HG03175 (cell line): ENCODE data around the gene DUS1L.

Source experiments
- ATAC-seq: cut with Tn5 transposase; IDR thresholded peaks from one replicate; pipeline ENCODE4 v1.9.1; 2021; ENCODE audit warnings: mild to moderate bottlenecking, moderate library complexity; ENCODE audit not compliant: unreplicated experiment

Gene DUS1L

GRCh38 chr17:82016061-82016874 is 49.3 kb downstream of the DUS1L start:
- no peak for ATAC-seq

DNA sequence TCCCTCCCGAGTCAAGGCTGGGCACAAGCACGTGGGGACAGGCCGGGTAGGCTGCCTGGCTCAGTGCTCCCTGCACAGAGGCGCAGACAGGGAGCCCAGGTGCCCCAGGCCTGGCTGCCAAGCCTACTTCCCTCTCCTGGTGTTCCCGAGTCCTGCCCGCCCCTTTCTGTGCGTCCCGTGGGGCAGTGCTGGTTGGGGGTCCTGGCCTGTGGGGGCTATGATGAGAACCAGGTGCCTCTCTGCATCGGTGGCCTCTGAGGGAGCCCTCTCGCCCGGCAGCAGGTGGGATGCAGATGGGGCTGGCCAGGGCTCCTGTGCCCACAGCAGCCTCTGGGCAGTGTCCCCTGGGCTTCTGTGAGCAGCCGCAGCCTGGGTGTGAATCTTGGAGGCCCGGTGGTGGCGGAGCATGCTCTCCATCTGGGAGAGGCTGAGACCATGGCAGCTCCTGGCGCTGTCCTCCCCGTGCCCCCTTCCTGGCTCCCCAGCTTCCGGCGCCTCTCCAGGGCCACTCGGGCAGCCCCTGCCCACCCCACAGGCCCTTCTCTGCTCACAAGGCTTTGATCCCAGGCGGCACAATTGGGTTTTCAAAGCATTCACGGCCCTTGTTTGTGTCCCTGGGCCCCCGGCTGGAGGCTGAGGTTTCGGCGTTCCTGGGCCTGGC is 50.2 kb downstream of the DUS1L start:
- ATAC-seq, result no peak

GRCh38 chr17:82014971-82015310 is 50.7 kb downstream of the DUS1L start:
- no peak for ATAC-seq

DNA sequence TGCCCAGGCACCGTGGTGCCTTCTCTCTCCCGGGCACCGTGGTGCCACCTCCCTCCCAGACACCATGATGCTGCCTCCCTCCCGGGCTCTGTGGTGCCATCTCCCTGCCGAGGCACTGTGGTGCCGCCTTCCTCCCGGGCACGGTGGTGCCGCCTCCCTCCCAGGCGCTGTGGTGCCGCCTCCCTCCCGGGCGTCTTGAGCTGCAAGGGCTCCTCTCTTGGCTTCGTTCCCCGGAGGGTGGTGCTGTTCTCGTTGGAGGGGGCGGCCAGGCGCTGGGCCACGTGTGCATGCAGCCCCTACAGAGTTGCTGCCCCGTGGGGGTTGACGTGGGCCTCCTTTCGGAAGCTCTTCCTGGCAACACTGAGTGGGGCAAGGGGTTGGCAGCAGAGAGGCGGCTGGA is 51.2 kb downstream of the DUS1L start:
- no peak for ATAC-seq

DNA sequence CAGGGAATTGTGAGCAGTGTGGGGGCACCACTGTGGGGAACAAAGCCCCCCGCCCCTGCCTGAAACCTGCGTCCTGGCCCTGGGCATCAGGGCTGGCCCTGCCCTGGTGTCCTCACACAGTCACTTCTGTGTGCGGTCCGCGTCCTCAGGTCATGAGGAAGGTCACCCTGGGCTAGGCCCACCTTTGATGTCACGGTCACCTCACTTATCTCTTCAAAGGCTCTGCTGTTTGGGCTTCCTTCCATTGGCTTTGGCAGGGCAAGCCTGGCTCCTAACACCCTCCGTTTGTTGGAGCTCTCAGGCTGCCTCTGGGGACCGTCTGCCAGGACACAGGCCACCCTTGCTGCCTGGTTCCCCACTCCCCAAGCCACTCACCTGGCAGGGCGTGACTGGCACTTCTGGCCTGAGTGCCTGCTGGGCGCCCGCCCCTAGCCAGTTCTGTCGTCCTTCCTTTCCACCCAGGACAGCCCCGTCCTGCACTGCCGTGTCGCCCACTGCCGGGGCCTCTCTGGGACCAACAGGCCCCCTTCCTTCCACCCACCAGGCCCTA is 51.8 kb downstream of the DUS1L start:
- no peak for ATAC-seq

DNA sequence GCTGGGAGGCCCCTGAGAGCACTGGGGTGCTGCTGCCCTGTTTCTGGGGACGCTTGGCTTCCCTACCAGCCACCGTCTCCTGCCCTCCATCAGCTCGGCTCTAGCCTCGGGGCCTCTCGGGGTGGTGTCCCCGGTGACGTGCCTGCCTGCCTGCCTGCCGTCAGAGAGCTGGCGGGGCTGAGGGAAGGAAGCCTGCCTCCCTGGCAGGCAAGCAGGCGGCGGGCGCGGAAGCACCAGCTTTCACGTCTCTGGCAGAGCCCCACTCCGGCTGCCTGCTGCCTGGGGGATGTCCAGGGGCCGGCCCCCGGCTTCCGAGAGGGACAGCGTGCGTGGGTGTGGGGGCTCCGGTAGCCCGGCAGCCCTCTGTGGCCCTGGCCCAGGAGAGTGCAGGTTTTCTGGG is 52.3 kb downstream of the DUS1L start:
- no peak for ATAC-seq

DNA sequence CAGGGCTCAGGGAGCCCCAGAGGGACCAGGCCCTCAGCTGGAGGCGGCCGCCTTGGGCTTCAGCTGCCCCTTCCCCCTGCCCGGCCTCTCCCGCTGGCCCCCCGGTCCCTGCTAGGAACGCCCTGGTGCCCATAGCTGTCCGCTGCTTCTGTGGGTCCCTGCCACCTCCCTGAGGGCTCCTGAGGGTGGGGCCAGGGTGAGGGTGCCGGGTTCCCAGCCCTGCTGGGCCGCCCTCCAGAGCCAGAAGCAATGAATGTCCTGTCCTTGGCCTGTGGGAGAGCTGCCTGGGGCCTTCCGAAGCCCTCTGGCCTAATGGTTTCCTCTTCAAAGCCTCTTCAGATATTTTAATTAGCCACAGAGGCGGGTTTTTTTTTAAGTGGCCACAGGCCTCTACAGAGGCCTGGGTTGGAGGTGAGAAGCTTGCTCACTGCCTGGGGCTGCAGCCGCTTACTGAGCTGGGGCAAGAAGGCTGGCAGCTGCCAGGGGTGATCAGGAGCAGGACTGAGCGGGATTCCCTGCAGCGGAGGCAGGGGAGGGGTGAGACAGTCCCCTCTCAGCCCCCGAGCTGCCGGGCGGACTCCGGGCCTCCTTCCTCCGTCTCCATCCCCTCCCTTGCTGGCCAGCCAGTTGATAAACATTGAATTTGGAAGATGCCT is 52.8 kb downstream of the DUS1L start:
- no peak for ATAC-seq

DNA sequence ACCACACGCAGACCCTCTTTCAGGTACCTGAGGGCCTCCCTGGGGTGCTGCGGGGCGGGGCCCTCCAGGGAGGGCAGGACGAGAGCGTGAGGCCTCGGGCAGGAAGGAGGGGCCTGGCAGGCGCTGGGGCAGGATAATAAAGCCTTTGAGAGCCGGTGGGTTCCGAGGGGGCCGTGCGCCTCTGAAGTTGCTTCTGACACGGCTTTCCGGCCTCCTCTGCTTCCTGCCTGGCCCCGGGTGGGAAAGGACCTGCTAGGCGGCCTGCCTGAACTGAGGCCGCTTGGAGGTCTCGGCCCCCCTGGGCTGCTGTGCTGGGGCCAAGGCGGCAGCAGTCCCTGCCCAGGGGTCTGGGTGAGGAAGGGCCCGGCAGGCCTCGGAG is 53.4 kb downstream of the DUS1L start:
- no peak for ATAC-seq

DNA sequence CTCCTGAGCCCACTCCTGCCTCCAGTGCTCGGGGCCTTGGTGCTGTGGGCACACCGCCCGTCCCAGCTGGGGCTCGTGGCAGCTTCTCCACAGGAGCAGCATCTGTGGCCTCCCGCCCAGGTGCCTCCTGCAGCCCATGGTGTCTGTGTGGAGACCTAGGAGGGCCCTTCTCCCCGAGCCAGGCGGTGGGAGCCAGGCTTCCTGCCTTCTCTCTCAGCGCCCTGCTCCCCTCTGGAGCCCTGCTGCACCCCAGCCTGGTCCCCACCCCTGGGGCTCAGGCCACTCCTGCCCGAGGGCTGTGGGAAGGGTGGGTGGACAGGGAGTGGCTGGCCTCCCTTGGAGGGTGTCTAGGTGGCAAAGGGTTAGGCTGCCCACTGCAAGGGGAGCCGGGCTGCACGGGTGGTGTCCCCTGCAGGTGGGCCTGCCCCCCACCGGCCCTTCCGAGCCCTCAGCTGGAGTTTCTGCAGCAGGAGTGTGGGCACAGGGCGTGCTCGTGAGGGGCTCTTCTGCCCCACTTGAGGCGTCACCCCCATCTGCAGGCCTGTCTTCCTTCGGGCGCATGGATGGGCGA is 53.9 kb downstream of the DUS1L start:
- no peak for ATAC-seq

DNA sequence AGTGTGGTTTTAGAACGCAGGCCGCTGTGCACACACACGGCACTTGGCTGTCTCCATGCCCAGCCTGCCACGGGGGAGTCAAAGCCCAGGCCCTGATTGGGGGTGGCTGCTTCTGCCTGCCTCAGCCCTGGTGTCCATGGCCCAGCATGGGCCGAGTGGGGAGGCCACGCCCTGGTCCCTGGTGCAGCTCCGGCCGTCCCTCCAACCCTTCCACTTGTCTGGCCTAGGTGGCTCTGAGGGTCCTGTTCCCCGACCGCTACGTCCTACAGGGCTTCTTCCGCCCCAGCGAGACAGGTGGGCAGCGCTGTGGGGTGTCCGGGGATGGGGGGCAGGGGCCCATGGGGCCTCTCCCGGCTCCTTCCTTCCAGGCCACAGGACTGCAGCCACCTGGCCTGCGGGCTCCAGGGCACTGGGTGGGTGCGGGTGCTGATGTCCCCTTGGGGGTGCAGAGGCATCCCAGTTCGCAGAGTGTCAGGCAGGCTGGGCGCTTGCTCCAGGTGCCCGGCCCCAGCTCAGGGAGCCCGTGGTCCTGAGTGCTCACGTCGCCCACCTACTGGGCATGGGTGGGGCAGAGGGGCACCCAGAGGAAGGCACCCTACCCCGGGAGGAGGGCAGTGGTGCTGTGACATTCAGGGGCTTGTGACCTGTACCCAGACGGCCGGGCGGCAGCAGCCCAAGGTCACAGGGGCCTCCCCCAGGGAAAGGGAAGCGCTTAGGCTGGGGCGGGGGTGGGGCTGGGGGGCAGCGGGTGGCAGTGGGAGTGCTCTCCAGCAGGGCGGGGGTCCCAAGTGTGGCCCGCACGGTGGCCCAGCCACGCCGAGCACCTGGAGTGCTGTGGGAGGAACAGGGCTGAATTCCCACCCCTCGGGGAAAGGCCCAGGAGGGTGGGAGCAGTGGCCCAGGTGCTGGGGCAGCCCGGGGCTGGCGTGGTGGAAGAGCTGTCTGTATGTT is 54.8 kb downstream of the DUS1L start:
- ATAC-seq, result no peak

DNA sequence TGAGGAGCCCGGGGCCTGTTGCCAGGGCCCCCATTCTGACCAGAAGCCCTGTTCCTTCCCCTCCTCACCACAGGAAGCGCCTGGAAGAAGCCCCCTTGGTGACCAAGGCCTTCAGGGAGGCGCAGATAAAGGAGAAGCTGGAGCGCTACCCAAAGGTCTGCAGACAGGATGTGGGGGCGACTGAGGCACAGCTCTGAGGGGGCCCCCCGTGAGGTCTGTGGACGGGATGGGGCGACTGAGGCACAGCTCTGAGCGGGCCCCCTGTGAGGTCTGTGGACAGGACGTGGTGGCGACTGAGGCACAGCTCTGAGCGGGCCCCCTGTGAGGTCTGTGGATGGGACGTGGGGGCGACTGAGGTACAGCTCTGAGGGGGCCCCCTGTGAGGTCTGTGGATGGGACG is 56.2 kb downstream of the DUS1L start:
- ATAC-seq, result no peak

DNA sequence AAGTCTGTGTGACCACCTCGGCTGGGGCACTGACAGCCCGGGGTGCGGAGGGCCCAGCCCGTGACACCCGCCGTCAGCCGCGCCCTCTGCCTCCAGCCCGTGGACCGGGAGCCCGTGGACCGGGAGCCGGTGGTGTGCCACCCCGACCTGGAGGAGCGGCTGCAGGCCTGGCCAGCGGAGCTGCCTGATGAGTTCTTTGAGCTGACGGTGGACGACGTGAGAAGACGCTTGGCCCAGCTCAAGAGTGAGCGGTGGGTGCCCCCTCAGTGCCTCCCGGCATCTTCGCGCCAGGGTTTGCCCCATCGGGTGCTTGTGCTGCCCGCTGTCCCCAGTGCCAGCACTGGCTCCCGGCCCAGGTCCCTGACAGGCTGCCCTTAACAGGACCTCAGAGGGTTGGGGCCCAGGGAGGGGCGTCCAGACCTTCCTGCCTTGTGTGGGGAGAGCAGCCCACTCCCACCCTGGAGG is 56.6 kb downstream of the DUS1L start:
- no peak for ATAC-seq

GRCh38 chr17:82008258-82008940 is 57.2 kb downstream of the DUS1L start:
- no peak for ATAC-seq
